HCT116 (cell line): ENCODE results near the gene AWAT2. TPM values are rescaled to one million over a fixed set of nuclear protein-coding genes. Genes with fewer than 3 reads are reported as not detected.

Source experiments
- ATAC-seq: fragments of 200-7000 bp; cut with Tn5 transposase; 2 replicates; pipeline ENCODE4 v1.9.1; 2020; ENCODE audit warnings: mild to moderate bottlenecking, moderate library complexity
- BruUV-seq: library from RNA; stranded (reverse); fragments of 400-500 nt; replicated peaks from 2 replicates; lab custom pipeline; 2021; lab: Mats Ljungman, UMichigan
- CTCF ChIA-PET: fragments of 300-600 bp; sonication (Branson Sonifier 250); formaldehyde crosslinking; loops from one replicate; lab custom pipeline; 2021; ENCODE audit warnings: antibody characterized with exemption; lab: Charles Lee
- POLR2A ChIA-PET: fragments of 300-600, 350-600 bp; sonication (Branson Sonifier 250); formaldehyde crosslinking; loops from one replicate; lab custom pipeline; 2021; ENCODE audit warnings: antibody characterized with exemption; lab: Charles Lee
- RAD21 ChIA-PET, 2 experiments: fragments of 300-600 bp; sonication (Branson Sonifier 250); formaldehyde crosslinking; loops; one replicate each; lab custom pipeline; 2023; ENCODE audit warnings: low total read pairs in 2 of 2; ENCODE audit not compliant: uncharacterized antibody in 2 of 2, unreplicated experiment in 2 of 2, low non-redundant PET in 1 of 2; lab: Charles Lee
- DNase-seq: peaks from one replicate; pipeline ENCODE4 v3.0.0-alpha.2; 2010; ENCODE audit warnings: low read depth, low spot score
- H2AFZ ChIP-seq: fragments of 200-600 bp; shearing (Covaris generic), sonication (generic); 2 replicates; pipeline ENCODE4 v1.6.1; 2017; ENCODE audit warnings: low read depth, mixed run types, mixed read lengths, antibody characterized with exemption, low read length; ENCODE audit not compliant: poor library complexity, severe bottlenecking
- H3K27ac ChIP-seq: 2 replicates; pipeline ENCODE4 v1.5.1; 2012; ENCODE audit warnings: low read depth, low read length
- H3K27me3 ChIP-seq: fragments of 200-600 bp; sonication (generic); 2 replicates; pipeline ENCODE4 v1.6.1; 2016; ENCODE audit warnings: mixed run types, low read length, mixed read lengths; ENCODE audit not compliant: insufficient read depth
- H3K36me3 ChIP-seq, 2 experiments: fragments of 200-500 bp in 1 of 2; fragments of 200-600 bp in 1 of 2; sonication (Bioruptor generic) in 1 of 2; sonication (generic) in 1 of 2; 2 replicates each; pipeline versions ENCODE4 v1.5.1 to v1.6.1; 2014 to 2016; ENCODE audit warnings: low read length in 2 of 2, inconsistent platforms in 1 of 2, mixed read lengths in 1 of 2, mixed run types in 1 of 2; ENCODE audit not compliant: insufficient read depth in 2 of 2, control insufficient read depth in 1 of 2
- H3K4me1 ChIP-seq, 2 experiments: fragments of 200-600 bp in 1 of 2; sonication (generic) in 1 of 2; 2 replicates each; pipeline versions ENCODE4 v1.5.1 to v1.6.1; 2012 to 2017; ENCODE audit warnings: low read length in 2 of 2, inconsistent platforms in 1 of 2, mild to moderate bottlenecking in 1 of 2, mixed read lengths in 1 of 2, mixed run types in 1 of 2, moderate library complexity in 1 of 2; ENCODE audit not compliant: insufficient read depth in 2 of 2, control insufficient read depth in 1 of 2
- H3K4me2 ChIP-seq: fragments of 200-600 bp; sonication (generic); 2 replicates; pipeline ENCODE4 v1.6.1; 2017; ENCODE audit warnings: mixed run types, low read length, mixed read lengths
- H3K4me3 ChIP-seq, 2 experiments: fragments of 200-600 bp in 1 of 2; sonication (generic) in 1 of 2; replicated peaks in 1 of 2; 2 replicates each; pipeline ENCODE4 v1.5.1; 2011 to 2016; ENCODE audit warnings: low read length in 2 of 2, control low read depth in 1 of 2, low read depth in 1 of 2, mild to moderate bottlenecking in 1 of 2, mixed read lengths in 1 of 2, mixed run types in 1 of 2
- H3K79me2 ChIP-seq: fragments of 200-600 bp; sonication (generic); 2 replicates; pipeline ENCODE4 v1.6.1; 2017; ENCODE audit warnings: mild to moderate bottlenecking, mixed run types, low read length, moderate library complexity, mixed read lengths; ENCODE audit not compliant: insufficient read depth
- H3K9ac ChIP-seq: fragments of 200-600 bp; sonication (generic); 2 replicates; pipeline ENCODE4 v1.6.1; 2016; ENCODE audit warnings: low read length, mixed read lengths
- H3K9me2 ChIP-seq: fragments of 200-600 bp; sonication (generic), shearing (Covaris generic); 2 replicates; pipeline ENCODE4 v1.6.1; 2017; ENCODE audit warnings: mixed run types, mild to moderate bottlenecking, moderate library complexity; ENCODE audit not compliant: insufficient read depth
- H3K9me3 ChIP-seq, 2 experiments: fragments of 200-500 bp in 1 of 2; fragments of 200-600 bp in 1 of 2; sonication (Bioruptor generic) in 1 of 2; sonication (generic) in 1 of 2; 2 replicates each; pipeline ENCODE4 v1.6.1; 2014 to 2017; ENCODE audit warnings: low read length in 2 of 2, mixed read lengths in 2 of 2, inconsistent platforms in 1 of 2, low read depth in 1 of 2, mild to moderate bottlenecking in 1 of 2, mixed run types in 1 of 2, moderate library complexity in 1 of 2; ENCODE audit not compliant: control insufficient read depth in 1 of 2, insufficient read depth in 1 of 2
- H4K20me1 ChIP-seq: fragments of 200-600 bp; sonication (generic), shearing (Covaris generic); 2 replicates; pipeline ENCODE4 v1.6.1; 2017; ENCODE audit warnings: mixed run types, mild to moderate bottlenecking, moderate library complexity; ENCODE audit not compliant: insufficient read depth
- ATF3 ChIP-seq: IDR thresholded peaks from 2 replicates; pipeline ENCODE4 v1.6.1; 2012
- CBX3 ChIP-seq: IDR thresholded peaks from 2 replicates; pipeline ENCODE4 v1.6.1; 2012; ENCODE audit warnings: low read depth
- CEBPB ChIP-seq: IDR thresholded peaks from 2 replicates; pipeline ENCODE4 v1.6.1; 2012; ENCODE audit warnings: low read depth
- CTCF ChIP-seq, 3 experiments: fragments of 200-600 bp in 1 of 3; sonication (generic) in 1 of 3; IDR thresholded peaks in 2 of 3; conservative IDR thresholded peaks in 1 of 3; 2 replicates each; pipeline ENCODE4 v1.5.1; 2012 to 2017; ENCODE audit warnings: low read depth in 2 of 3, low read length in 2 of 3, antibody characterized with exemption in 1 of 3, borderline replicate concordance in 1 of 3, control low read depth in 1 of 3, mild to moderate bottlenecking in 1 of 3, mixed read lengths in 1 of 3, mixed run types in 1 of 3, moderate library complexity in 1 of 3; ENCODE audit not compliant: insufficient read depth in 1 of 3
- EGR1 ChIP-seq: IDR thresholded peaks from 2 replicates; pipeline ENCODE4 v1.6.1; 2012; ENCODE audit warnings: low read depth
- ELF1 ChIP-seq: IDR thresholded peaks from 2 replicates; pipeline ENCODE4 v1.6.1; 2012; ENCODE audit warnings: low read depth, borderline replicate concordance
- JUND ChIP-seq: IDR thresholded peaks from 2 replicates; pipeline ENCODE4 v1.6.1; 2012
- MAX ChIP-seq: IDR thresholded peaks from 2 replicates; pipeline ENCODE4 v1.6.1; 2012
- POLR2A ChIP-seq: IDR thresholded peaks from 2 replicates; pipeline ENCODE4 v1.7.0; 2011; ENCODE audit warnings: borderline replicate concordance; ENCODE audit not compliant: insufficient read depth, insufficient read length; ENCODE audit errors: extremely low read depth
- RAD21 ChIP-seq: IDR thresholded peaks from 2 replicates; pipeline ENCODE4 v1.6.1; 2012; ENCODE audit warnings: low read depth, mild to moderate bottlenecking
- SIN3A ChIP-seq: IDR thresholded peaks from 2 replicates; pipeline ENCODE4 v1.6.1; 2012; ENCODE audit warnings: low read depth
- SP1 ChIP-seq: IDR thresholded peaks from 2 replicates; pipeline ENCODE4 v1.6.1; 2012; ENCODE audit warnings: low read depth
- SRF ChIP-seq: IDR thresholded peaks from 2 replicates; pipeline ENCODE4 v1.6.1; 2012; ENCODE audit warnings: low read depth
- TCF7L2 ChIP-seq: IDR thresholded peaks from 2 replicates; pipeline ENCODE4 v1.7.0; 2011; ENCODE audit warnings: borderline replicate concordance, inconsistent platforms; ENCODE audit not compliant: insufficient read depth, insufficient read length; ENCODE audit errors: extremely low read depth
- YY1 ChIP-seq: IDR thresholded peaks from 2 replicates; pipeline ENCODE4 v1.6.1; 2011; ENCODE audit warnings: low read length, low read depth, moderate library complexity, mild to moderate bottlenecking; ENCODE audit not compliant: insufficient replicate concordance; ENCODE audit errors: extremely low read depth
- ZFX ChIP-seq: fragments of 450-650 bp; IDR thresholded peaks from 2 replicates; pipeline ENCODE4 v1.6.1; 2017
- ZNF274 ChIP-seq: fragments of 200-500 bp; sonication (Bioruptor generic); IDR thresholded peaks from 2 replicates; pipeline ENCODE4 v1.6.1; 2014; ENCODE audit warnings: mild to moderate bottlenecking, low read depth, low read length, inconsistent platforms
- intact Hi-C: fragments of 100-400 bp; cut with micrococcal nuclease; formaldehyde crosslinking; loops from 2 replicates; pipeline ENCODE4 v1.10.0; 2022
- total RNA-seq: library from RNA; stranded (reverse); gene quantifications from one replicate; pipeline ENCODE4 v1.2.1, GENCODE V29; 2021; ENCODE audit not compliant: unreplicated experiment

The AWAT2 gene
- total RNA-seq, 1 experiment from 2014 or later: not detected

GRCh38 chrX:70026112-70026850, 23.5 kb downstream of the AWAT2 start:
- BruUV-seq: no TSS peak
- no peak for ATAC-seq
- no peaks in the 10 kb centered on the region for H3K36me3 ChIP-seq
- RAD21 ChIA-PET: no interaction called here
- POLR2A ChIA-PET: no interaction called here
- CTCF ChIA-PET: no interaction called here
- no peak overlapping the region for H3K27ac ChIP-seq
- peaks cover 8 to 33% of the 10 kb centered on the region in 2 experiments for H3K4me1 ChIP-seq
- no peaks in the 10 kb centered on the region for H3K9me2 ChIP-seq
- H2AFZ ChIP-seq: no peak overlapping the region
- no peaks in the 10 kb centered on the region for H3K27me3 ChIP-seq
- DNase-seq: no peak
- H4K20me1 ChIP-seq: no peaks in the 10 kb centered on the region
- H3K9ac ChIP-seq: no peak overlapping the region
- no peak for TF ChIP-seq SRF
- TF ChIP-seq JUND: no peak
- no peak for TF ChIP-seq YY1
- TF ChIP-seq MAX: no peak
- no peak for TF ChIP-seq RAD21
- TF ChIP-seq SIN3A: no peak
- no peak for TF ChIP-seq POLR2A
- TF ChIP-seq EGR1: no peak
- TF ChIP-seq CBX3: no peak
- TF ChIP-seq ZFX: no peak
- TF ChIP-seq, all 23 proteins: peak for 0
- H3K4me2 ChIP-seq: peak overlapping the region; percentile 30; the same call in 1 of the 2 replicates
- no peaks in the 10 kb centered on the region for H3K79me2 ChIP-seq
- no peak overlapping the region for H3K4me3 ChIP-seq
- H3K9me3 ChIP-seq: no peaks in the 10 kb centered on the region
- intact Hi-C loops: no loop called here

- intact Hi-C loops: no loop called here
- ChIA-PET RAD21 (no interaction called here), CTCF (no interaction called here), POLR2A (no interaction called here)
- Histone ChIP-seq H3K36me3 (no peaks in the 10 kb centered on the region), H3K9me3 (no peaks in the 10 kb centered on the region), H3K27ac (no peak overlapping the region), H3K4me1 (peaks cover 8 to 33% of the 10 kb centered on the region in 2 experiments), H3K4me2 (0 out of 2 replicates have a peak overlapping the region, but pooled peaks have one; percentile 30), H4K20me1 (no peaks in the 10 kb centered on the region), H3K9ac (no peak overlapping the region), H3K9me2 (no peaks in the 10 kb centered on the region), H3K4me3 (no peak overlapping the region), H2AFZ (no peak overlapping the region), H3K27me3 (no peaks in the 10 kb centered on the region), H3K79me2 (no peaks in the 10 kb centered on the region)
- DNase-seq: no peak
- no peak for TF ChIP-seq TCF7L2
- TF ChIP-seq SRF: no peak
- no peak for TF ChIP-seq CEBPB
- TF ChIP-seq RAD21: no peak
- TF ChIP-seq ZFX: no peak
- no peak for TF ChIP-seq SP1
- no peak for TF ChIP-seq MAX
- no peak for TF ChIP-seq ELF1
- TF ChIP-seq JUND: no peak
- TF ChIP-seq ZNF274: no peak
- TF ChIP-seq CTCF (IDR thresholded peaks at IDR 0.05 in 2 of 3, conservative IDR thresholded peaks at IDR 0.05 in 1 of 3; ENCODE audit: borderline replicate concordance in 1 of 3, insufficient read depth in 1 of 3, low read depth in 2 of 3, low read length in 2 of 3): no peak
- TF ChIP-seq ATF3: no peak
- no TSS peak for BruUV-seq
- ATAC-seq: no peak
Observed at GRCh38 chrX:70025464-70025863, 24.3 kb downstream of the AWAT2 start.
